AG09309 (cell line): ENCODE data around the gene HNRNPA1.
"Not testable (repeated sequence)": the region's sequence is repeated elsewhere in the genome, so short reads cannot be mapped to it uniquely, and the experiment has no call there.

Source experiments
- DNase-seq: peaks from one replicate; pipeline ENCODE4 v3.0.0-alpha.2; 2010; ENCODE audit warnings: low read depth
- H3K4me3 ChIP-seq: 2 replicates; pipeline ENCODE4 v1.5.1; 2011; ENCODE audit warnings: mild to moderate bottlenecking, low read depth, low read length, moderate library complexity; ENCODE audit not compliant: control insufficient read depth
- TF ChIP-seq, protein P1 (sequence below): IDR thresholded peaks from 2 replicates; pipeline ENCODE4 v1.5.1; 2011; ENCODE audit warnings: mild to moderate bottlenecking, low read depth, low read length, inconsistent platforms; ENCODE audit not compliant: insufficient read depth, control insufficient read depth; ENCODE audit errors: missing control alignments

HNRNPA1 gene

DNA sequence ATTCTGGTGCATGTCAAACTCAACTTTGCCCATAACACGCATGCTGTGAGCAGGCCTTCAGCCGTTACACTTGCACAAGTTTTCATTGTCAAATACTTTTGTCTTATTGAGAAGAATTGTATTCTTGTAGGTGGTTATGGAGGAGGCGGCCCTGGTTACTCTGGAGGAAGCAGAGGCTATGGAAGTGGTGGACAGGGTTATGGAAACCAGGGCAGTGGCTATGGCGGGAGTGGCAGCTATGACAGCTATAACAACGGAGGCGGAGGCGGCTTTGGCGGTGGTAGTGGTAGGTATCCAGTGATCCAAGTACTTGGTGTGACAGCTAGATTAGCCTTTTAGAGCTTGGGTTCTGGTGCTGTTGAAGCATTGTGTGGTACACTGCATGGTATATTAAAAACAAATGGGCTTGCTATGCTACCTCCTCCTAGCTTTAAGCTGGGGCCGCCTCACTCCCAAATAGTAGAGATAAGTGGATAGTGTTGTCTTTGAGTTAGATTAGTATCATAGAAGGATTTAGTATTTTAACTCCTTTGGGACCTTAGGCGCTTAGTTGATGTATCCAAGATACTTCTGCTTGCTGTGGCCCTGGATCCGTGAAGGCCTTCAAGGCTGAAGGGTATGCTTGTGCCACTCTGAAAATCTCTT is 2.5 kb downstream of the HNRNPA1 start:
- DNase-seq, result no peak
- peak overlapping the region; percentile 63 for H3K4me3 ChIP-seq
- TF ChIP-seq, protein P1, sequence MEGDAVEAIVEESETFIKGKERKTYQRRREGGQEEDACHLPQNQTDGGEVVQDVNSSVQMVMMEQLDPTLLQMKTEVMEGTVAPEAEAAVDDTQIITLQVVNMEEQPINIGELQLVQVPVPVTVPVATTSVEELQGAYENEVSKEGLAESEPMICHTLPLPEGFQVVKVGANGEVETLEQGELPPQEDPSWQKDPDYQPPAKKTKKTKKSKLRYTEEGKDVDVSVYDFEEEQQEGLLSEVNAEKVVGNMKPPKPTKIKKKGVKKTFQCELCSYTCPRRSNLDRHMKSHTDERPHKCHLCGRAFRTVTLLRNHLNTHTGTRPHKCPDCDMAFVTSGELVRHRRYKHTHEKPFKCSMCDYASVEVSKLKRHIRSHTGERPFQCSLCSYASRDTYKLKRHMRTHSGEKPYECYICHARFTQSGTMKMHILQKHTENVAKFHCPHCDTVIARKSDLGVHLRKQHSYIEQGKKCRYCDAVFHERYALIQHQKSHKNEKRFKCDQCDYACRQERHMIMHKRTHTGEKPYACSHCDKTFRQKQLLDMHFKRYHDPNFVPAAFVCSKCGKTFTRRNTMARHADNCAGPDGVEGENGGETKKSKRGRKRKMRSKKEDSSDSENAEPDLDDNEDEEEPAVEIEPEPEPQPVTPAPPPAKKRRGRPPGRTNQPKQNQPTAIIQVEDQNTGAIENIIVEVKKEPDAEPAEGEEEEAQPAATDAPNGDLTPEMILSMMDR, result no peak

DNA sequence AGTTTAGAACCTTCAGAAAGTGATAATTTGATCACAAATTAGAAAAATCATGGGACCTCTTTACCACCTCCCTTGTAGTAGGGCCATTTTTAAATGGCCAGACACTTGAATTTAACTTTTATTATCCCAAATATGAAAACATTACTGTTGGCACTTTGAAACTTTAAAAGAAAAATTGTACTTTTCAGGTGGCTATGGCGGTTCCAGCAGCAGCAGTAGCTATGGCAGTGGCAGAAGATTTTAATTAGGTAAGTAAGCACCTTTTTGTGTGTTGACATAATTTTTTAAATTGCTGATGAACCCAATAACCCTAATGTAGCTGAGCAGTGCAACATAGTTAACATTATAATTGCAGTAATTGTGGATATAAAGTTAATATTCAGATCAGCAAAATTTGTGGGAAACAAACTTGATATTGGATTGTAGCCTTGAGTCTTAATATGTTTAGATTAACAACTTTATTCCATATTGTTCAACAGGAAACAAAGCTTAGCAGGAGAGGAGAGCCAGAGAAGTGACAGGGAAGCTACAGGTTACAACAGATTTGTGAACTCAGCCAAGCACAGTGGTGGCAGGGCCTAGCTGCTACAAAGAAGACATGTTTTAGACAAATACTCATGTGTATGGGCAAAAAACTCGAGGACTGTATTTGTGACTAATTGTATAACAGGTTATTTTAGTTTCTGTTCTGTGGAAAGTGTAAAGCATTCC is 3.7 kb downstream of the HNRNPA1 start:
- not testable (repeated sequence) for H3K4me3 ChIP-seq, DNase-seq

- no peak overlapping the region for H3K4me3 ChIP-seq
- no peak for DNase-seq
- TF ChIP-seq, protein P1, result peak; percentile 26
Observed at GRCh38 chr12:54285150-54286041, 4.9 kb downstream of the HNRNPA1 start.

DNA sequence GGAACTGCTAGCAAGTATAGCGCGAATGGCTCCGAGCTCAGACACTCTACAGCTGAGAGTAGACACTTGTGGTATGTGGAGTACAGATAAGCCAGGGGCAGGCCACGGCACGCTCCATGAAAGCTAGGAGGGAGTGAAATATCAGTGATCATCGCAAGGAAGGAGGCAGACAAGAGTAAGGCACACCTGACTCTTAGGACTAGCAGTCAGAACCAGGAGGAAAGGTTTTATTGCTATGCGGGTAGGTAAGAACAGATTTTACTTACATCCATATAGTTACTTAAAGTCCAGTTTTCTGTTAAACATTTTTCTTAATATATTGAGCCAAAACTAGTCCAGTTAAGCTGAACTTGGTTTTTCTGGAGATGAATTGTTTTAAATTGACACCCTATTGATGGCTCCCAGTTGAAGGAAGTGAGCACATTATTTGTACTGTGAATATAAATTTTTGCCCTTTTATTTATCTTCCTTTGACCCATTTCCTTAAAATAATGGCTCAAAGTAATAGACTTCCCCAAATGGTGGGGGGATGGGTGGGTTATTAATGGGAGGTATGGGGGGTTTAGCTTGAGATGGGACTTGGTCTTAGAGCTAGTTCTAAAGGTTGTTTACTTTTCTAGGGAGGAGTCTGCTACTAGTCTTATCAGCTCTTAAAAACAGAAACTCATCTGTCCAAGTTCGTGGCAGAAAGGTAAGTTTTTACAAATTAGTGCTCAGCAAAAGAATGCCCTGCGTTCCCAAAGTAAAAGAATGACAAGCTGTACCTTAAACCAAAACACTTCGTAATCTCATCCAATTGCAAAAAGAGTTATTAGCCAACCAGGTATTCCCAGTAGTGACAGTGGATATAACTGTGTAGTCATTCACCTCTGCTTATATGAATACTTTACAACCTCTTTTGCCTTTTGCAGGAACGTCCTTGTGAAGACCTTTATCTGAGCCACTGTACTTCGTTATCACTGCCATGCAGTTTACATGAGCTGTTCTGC is 5.8 kb downstream of the HNRNPA1 start:
- no peak for DNase-seq
- TF ChIP-seq, protein P1, result no peak
- H3K4me3 ChIP-seq, result no peak overlapping the region

- H3K4me3 ChIP-seq, result no peak overlapping the region
- DNase-seq, result no peak
Observed at GRCh38 chr12:54287261-54288157, 7.0 kb downstream of the HNRNPA1 start.

More at GRCh38 chr12:54287261-54288157, 7.0 kb downstream of the HNRNPA1 start:
- TF ChIP-seq, protein P1, result no peak
